ENCODE measurements around the gene CHRD. TPM values are rescaled to one million over a fixed set of nuclear protein-coding genes. Genes with fewer than 3 reads are reported as not detected.
A peak's percentile ranks its signal among the peaks of the same experiment; 100 is the strongest.

The CHRD gene
- total and polyA plus RNA-seq, 9 of the 15 experiments (the other 6 are each of a cell fraction or from before 2014, with no cell fraction given): 0.11 to 1.3 (median 0.59) TPM; not detected in 3

DNA sequence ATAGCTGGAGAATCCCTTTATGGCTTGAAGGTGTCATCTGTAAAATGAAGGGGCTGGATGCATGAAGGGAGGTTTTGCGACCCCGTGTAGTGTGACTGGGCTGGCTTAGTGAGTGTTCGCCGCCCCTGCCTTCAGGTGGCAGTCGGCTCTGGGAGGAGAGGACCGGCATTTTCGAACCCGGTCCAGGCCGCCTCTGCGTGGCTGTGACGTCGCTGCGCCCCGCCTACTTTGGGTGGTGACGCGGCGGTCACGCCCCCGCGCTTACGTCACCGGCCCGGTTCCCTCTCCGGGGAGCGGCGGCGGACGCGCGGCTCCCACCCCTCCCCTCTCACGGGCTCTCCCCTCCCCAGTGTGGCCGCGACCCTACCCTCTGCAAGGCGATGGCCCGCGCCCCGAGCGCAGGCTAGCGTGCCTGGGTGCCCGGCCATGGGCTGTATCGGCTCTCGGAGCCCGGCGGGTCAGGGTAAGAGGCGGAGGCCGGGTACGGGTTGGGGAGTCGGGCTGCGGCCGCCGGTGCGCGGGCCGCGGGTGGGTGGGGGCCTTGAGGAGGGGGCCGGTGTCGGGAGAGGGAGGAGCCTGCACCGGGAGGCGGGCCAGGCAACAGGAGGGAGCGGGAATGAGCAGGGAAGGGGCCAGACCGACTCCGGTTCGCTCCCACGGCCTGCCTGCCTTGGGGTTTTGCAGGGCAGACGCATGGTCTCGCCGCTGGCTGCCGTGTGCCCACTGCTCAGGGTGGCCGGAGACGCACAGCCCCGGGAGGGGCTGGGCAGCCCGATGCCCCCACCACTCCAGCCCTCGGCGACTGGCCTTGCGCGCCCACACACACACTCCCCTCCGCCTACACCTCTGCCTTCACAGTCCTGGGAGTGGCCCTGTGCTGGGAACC, 44.0 kb upstream of the CHRD start (continued):
- no peak; the same call in 1 of the 2 replicates for TF ChIP-seq ARID1B (IDR thresholded peaks at IDR 0.05)
- no peak for TF ChIP-seq ZNF24 (IDR thresholded peaks at IDR 0.05)
- TF ChIP-seq, protein P1, sequence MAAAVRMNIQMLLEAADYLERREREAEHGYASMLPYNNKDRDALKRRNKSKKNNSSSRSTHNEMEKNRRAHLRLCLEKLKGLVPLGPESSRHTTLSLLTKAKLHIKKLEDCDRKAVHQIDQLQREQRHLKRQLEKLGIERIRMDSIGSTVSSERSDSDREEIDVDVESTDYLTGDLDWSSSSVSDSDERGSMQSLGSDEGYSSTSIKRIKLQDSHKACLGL (CRISPR knock-in tag; IDR thresholded peaks at IDR 0.05; ENCODE audit: borderline replicate concordance, poor library complexity, severe bottlenecking): no peak
- TF ChIP-seq, protein P2, sequence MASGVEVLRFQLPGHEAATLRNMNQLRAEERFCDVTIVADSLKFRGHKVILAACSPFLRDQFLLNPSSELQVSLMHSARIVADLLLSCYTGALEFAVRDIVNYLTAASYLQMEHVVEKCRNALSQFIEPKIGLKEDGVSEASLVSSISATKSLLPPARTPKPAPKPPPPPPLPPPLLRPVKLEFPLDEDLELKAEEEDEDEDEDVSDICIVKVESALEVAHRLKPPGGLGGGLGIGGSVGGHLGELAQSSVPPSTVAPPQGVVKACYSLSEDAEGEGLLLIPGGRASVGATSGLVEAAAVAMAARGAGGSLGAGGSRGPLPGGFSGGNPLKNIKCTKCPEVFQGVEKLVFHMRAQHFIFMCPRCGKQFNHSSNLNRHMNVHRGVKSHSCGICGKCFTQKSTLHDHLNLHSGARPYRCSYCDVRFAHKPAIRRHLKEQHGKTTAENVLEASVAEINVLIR (CRISPR knock-in tag; IDR thresholded peaks at IDR 0.05): peak; percentile 90
- TF ChIP-seq GATA2 (CRISPR knock-in tag; IDR thresholded peaks at IDR 0.05): no peak
- peak; percentile 50; the same call in 1 of the 2 replicates for TF ChIP-seq ZNF282 (CRISPR knock-in tag; IDR thresholded peaks at IDR 0.05)
- TF ChIP-seq BDP1 (IDR thresholded peaks at IDR 0.05; ENCODE audit: insufficient read depth, insufficient read length): no peak
- TF ChIP-seq DACH1 (IDR thresholded peaks at IDR 0.05; ENCODE audit: partially characterized antibody): no peak
- TF ChIP-seq, protein P3, sequence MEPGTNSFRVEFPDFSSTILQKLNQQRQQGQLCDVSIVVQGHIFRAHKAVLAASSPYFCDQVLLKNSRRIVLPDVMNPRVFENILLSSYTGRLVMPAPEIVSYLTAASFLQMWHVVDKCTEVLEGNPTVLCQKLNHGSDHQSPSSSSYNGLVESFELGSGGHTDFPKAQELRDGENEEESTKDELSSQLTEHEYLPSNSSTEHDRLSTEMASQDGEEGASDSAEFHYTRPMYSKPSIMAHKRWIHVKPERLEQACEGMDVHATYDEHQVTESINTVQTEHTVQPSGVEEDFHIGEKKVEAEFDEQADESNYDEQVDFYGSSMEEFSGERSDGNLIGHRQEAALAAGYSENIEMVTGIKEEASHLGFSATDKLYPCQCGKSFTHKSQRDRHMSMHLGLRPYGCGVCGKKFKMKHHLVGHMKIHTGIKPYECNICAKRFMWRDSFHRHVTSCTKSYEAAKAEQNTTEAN (CRISPR knock-in tag; IDR thresholded peaks at IDR 0.05): no peak
- no peak for TF ChIP-seq ZNF134 (CRISPR knock-in tag; conservative IDR thresholded peaks at IDR 0.05)
- TF ChIP-seq, protein P4, sequence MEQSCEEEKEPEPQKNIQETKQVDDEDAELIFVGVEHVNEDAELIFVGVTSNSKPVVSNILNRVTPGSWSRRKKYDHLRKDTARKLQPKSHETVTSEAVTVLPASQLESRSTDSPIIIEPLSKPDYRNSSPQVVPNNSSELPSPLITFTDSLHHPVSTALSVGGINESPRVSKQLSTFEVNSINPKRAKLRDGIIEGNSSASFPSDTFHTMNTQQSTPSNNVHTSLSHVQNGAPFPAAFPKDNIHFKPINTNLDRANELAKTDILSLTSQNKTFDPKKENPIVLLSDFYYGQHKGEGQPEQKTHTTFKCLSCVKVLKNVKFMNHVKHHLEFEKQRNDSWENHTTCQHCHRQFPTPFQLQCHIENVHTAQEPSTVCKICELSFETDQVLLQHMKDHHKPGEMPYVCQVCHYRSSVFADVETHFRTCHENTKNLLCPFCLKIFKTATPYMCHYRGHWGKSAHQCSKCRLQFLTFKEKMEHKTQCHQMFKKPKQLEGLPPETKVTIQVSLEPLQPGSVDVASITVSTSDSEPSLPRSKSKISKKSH (CRISPR knock-in tag; IDR thresholded peaks at IDR 0.05): no peak
- peak; percentile 62 for TF ChIP-seq CCNT2 (IDR thresholded peaks at IDR 0.05; ENCODE audit: borderline replicate concordance, extremely low read depth, insufficient read length, low read depth, low read length)
- no peak for TF ChIP-seq EZH2 (IDR thresholded peaks at IDR 0.05; ENCODE audit: borderline replicate concordance, low read depth, low read length)
- no peak for TF ChIP-seq ZNF699 (CRISPR knock-in tag; IDR thresholded peaks at IDR 0.05; ENCODE audit: insufficient replicate concordance)
- TF ChIP-seq, protein P5, sequence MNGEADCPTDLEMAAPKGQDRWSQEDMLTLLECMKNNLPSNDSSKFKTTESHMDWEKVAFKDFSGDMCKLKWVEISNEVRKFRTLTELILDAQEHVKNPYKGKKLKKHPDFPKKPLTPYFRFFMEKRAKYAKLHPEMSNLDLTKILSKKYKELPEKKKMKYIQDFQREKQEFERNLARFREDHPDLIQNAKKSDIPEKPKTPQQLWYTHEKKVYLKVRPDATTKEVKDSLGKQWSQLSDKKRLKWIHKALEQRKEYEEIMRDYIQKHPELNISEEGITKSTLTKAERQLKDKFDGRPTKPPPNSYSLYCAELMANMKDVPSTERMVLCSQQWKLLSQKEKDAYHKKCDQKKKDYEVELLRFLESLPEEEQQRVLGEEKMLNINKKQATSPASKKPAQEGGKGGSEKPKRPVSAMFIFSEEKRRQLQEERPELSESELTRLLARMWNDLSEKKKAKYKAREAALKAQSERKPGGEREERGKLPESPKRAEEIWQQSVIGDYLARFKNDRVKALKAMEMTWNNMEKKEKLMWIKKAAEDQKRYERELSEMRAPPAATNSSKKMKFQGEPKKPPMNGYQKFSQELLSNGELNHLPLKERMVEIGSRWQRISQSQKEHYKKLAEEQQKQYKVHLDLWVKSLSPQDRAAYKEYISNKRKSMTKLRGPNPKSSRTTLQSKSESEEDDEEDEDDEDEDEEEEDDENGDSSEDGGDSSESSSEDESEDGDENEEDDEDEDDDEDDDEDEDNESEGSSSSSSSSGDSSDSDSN (IDR thresholded peaks at IDR 0.05; ENCODE audit: borderline replicate concordance in 1 of 2, low read depth in 2 of 2, low read length in 2 of 2): 0 out of 4 replicates have a peak, but pooled peaks of 1 of the 2 experiments have one; percentile 37
- TF ChIP-seq KLF6 (CRISPR knock-in tag; IDR thresholded peaks at IDR 0.05; ENCODE audit: borderline replicate concordance): no peak

Data from K562 (cell line).